ENCODE results near the gene MIF4GD. TPM values are rescaled to one million over a fixed set of nuclear protein-coding genes. Genes with fewer than 3 reads are reported as not detected.

MIF4GD gene
- total RNA-seq, 1 donor, result 8.7 TPM

DNA sequence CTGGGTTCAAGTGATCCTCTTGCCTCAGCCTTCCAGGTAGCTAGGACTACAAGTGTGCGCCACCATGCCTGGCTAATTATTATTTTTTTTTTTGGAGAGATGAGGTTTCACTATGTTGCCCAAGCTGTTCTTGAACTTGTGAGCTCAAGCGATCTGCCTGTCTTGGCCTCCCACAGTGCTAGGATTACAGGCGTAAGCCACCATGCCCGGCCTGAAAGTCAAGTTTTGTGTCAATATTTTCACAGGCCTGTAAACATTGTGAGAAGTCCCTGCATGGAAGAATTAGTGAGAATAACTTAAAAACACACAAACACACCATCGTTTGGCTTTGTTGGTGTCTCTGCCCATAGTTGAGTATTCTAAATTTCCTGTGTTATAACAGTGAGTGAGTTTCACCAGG is 43.3 kb downstream of the MIF4GD start:
- Histone ChIP-seq H2AFZ (ENCODE audit: low read length) (no peak overlapping the region), H3K27me3 (ENCODE audit: insufficient read depth, low read length) (no peaks in the 10 kb centered on the region), H4K20me1 (ENCODE audit: insufficient read depth, low read length) (peaks cover 8% of the 10 kb centered on the region), H3K79me2 (ENCODE audit: insufficient read depth, low read length) (no peaks in the 10 kb centered on the region), H3K4me3 (ENCODE audit: insufficient read depth, low read length) (no peak overlapping the region), H3K4me1 (ENCODE audit: insufficient read depth, low read length) (no peaks in the 10 kb centered on the region), H3K4me2 (ENCODE audit: insufficient read depth, low read length) (no peak overlapping the region), H3K36me3 (ENCODE audit: insufficient read depth, low read length) (peaks cover 58% of the 10 kb centered on the region), H3K27ac (ENCODE audit: low read depth, low read length) (no peak overlapping the region), H3K9me3 (ENCODE audit: low read depth, low read length) (no peaks in the 10 kb centered on the region)
- DNase-seq (ENCODE audit: insufficient read length, low spot score, missing footprints), result no peak
- TF ChIP-seq, protein P1, sequence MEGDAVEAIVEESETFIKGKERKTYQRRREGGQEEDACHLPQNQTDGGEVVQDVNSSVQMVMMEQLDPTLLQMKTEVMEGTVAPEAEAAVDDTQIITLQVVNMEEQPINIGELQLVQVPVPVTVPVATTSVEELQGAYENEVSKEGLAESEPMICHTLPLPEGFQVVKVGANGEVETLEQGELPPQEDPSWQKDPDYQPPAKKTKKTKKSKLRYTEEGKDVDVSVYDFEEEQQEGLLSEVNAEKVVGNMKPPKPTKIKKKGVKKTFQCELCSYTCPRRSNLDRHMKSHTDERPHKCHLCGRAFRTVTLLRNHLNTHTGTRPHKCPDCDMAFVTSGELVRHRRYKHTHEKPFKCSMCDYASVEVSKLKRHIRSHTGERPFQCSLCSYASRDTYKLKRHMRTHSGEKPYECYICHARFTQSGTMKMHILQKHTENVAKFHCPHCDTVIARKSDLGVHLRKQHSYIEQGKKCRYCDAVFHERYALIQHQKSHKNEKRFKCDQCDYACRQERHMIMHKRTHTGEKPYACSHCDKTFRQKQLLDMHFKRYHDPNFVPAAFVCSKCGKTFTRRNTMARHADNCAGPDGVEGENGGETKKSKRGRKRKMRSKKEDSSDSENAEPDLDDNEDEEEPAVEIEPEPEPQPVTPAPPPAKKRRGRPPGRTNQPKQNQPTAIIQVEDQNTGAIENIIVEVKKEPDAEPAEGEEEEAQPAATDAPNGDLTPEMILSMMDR (IDR thresholded peaks at IDR 0.05; ENCODE audit: extremely low read depth, low read depth, low read length), result no peak

DNA sequence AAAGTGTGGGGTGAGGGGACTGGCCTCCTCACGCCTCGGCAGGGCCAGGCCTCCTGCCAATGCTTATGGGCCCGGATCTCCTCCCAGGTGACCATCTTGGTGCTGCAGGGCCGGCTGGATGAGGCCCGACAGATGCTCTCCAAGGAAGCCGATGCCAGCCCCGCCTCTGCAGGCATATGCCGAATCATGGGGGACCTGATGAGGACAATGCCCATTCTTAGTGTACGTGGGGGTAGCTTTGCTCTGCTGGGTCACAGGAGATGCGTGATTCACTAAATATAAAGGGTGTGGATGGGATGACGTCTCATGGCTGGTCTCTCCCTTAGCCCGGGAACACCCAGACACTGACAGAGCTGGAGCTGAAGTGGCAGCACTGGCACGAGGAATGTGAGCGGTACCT is 46.0 kb downstream of the MIF4GD start:
- Histone ChIP-seq H3K4me1 (ENCODE audit: insufficient read depth, low read length) (no peaks in the 10 kb centered on the region), H3K36me3 (ENCODE audit: insufficient read depth, low read length) (peaks cover 46% of the 10 kb centered on the region), H3K4me2 (ENCODE audit: insufficient read depth, low read length) (no peak overlapping the region), H3K27ac (ENCODE audit: low read depth, low read length) (no peak overlapping the region), H3K79me2 (ENCODE audit: insufficient read depth, low read length) (peaks cover 7% of the 10 kb centered on the region), H3K4me3 (ENCODE audit: insufficient read depth, low read length) (no peak overlapping the region), H2AFZ (ENCODE audit: low read length) (no peak overlapping the region), H3K9me3 (ENCODE audit: low read depth, low read length) (no peaks in the 10 kb centered on the region), H4K20me1 (ENCODE audit: insufficient read depth, low read length) (peaks cover 5% of the 10 kb centered on the region), H3K27me3 (ENCODE audit: insufficient read depth, low read length) (no peaks in the 10 kb centered on the region)
- DNase-seq (ENCODE audit: insufficient read length, low spot score, missing footprints), result no peak
- TF ChIP-seq, protein P1 (IDR thresholded peaks at IDR 0.05; ENCODE audit: extremely low read depth, low read depth, low read length), result no peak

DNA sequence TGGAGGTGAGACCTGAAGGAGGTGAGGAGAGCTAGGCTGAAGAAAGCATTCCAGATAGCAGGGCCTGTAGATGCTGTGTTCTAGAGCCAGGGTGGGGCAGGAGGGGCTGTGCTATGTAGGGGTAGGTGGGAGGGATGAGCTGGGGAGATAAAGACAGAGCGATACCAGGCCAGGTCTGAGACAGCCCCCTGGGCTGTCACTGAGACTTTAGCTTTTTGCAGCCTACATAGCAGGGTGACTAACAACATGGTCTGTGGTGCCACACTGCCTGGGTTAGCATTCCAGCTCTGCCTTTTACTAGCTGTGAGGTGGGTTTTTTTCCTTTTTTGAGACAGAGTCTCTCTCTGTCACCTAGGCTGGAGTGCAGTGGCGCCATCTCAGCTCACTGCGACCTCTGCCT is 51.2 kb downstream of the MIF4GD start:
- DNase-seq (ENCODE audit: insufficient read length, low spot score, missing footprints), result no peak
- Histone ChIP-seq H3K9me3 (ENCODE audit: low read depth, low read length) (no peaks in the 10 kb centered on the region), H3K27me3 (ENCODE audit: insufficient read depth, low read length) (no peaks in the 10 kb centered on the region), H3K4me1 (ENCODE audit: insufficient read depth, low read length) (no peaks in the 10 kb centered on the region), H3K79me2 (ENCODE audit: insufficient read depth, low read length) (peaks cover 7% of the 10 kb centered on the region), H3K27ac (ENCODE audit: low read depth, low read length) (no peak overlapping the region), H4K20me1 (ENCODE audit: insufficient read depth, low read length) (peaks cover under 1% of the 10 kb centered on the region), H3K36me3 (ENCODE audit: insufficient read depth, low read length) (peaks cover 41% of the 10 kb centered on the region), H3K4me2 (ENCODE audit: insufficient read depth, low read length) (no peak overlapping the region), H3K4me3 (ENCODE audit: insufficient read depth, low read length) (no peak overlapping the region), H2AFZ (ENCODE audit: low read length) (no peak overlapping the region)
- TF ChIP-seq, protein P1 (IDR thresholded peaks at IDR 0.05; ENCODE audit: extremely low read depth, low read depth, low read length), result no peak

DNA sequence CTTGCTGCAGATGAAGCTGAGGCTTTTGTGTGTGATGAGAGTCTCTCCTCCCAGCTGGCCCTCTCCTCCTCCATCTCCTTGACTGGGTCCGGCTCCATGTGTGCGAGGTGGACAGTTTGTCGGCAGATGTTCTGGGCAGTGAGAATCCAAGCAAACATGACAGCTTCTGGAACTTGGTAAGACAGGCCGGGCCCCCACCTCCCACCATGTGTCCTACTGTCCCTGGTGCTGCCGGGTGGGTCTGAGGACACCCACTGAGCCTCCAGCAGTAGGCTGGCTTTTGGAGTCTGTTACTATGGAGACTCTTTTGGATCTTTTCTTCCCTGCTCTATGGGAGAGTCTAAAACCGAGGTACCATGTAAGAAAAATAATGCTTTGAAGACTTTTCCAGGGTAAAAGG is 52.9 kb downstream of the MIF4GD start:
- H3K4me1 ChIP-seq (ENCODE audit: insufficient read depth, low read length), result no peaks in the 10 kb centered on the region
- H3K4me2 ChIP-seq (ENCODE audit: insufficient read depth, low read length), result no peak overlapping the region
- H3K79me2 ChIP-seq (ENCODE audit: insufficient read depth, low read length), result peaks cover 7% of the 10 kb centered on the region
- no peaks in the 10 kb centered on the region for H4K20me1 ChIP-seq (ENCODE audit: insufficient read depth, low read length)
- no peak overlapping the region for H2AFZ ChIP-seq (ENCODE audit: low read length)
- H3K27me3 ChIP-seq (ENCODE audit: insufficient read depth, low read length), result no peaks in the 10 kb centered on the region
- peaks cover 50% of the 10 kb centered on the region for H3K36me3 ChIP-seq (ENCODE audit: insufficient read depth, low read length)
- TF ChIP-seq, protein P1 (IDR thresholded peaks at IDR 0.05; ENCODE audit: extremely low read depth, low read depth, low read length), result no peak
- H3K27ac ChIP-seq (ENCODE audit: low read depth, low read length), result no peak overlapping the region
- DNase-seq (ENCODE audit: insufficient read length, low spot score, missing footprints), result no peak
- H3K9me3 ChIP-seq (ENCODE audit: low read depth, low read length), result no peaks in the 10 kb centered on the region
- no peak overlapping the region for H3K4me3 ChIP-seq (ENCODE audit: insufficient read depth, low read length)

Other genes with a start within 250 kb of the MIF4GD start
- 240 and 278 TPM in 2 replicates for gene ATP5PD, start 224.3 kb downstream of the MIF4GD start, total RNA-seq
- 19.7 and 20.3 TPM in 2 replicates for gene KCTD2, start 224.0 kb downstream of the MIF4GD start, total RNA-seq
- gene SLC16A5, start 183.3 kb downstream of the MIF4GD start, total RNA-seq, result 16.3 and 19.2 TPM in 2 replicates
- 3.2 and 3.3 TPM in 2 replicates for gene ARMC7, start 161.3 kb downstream of the MIF4GD start, total RNA-seq
- gene NT5C, start 139.5 kb downstream of the MIF4GD start, total RNA-seq, result 48.1 and 53.9 TPM in 2 replicates
- 55.7 and 60.8 TPM in 2 replicates for gene JPT1, start 116.7 kb downstream of the MIF4GD start, total RNA-seq
- 92.6 and 96.4 TPM in 2 replicates for gene SUMO2, start 88.3 kb downstream of the MIF4GD start, total RNA-seq
- gene NUP85, start 65.6 kb downstream of the MIF4GD start, total RNA-seq, result 26.4 and 26.5 TPM in 2 replicates
- 9.0 and 12.1 TPM in 2 replicates for gene GGA3, start 9.6 kb downstream of the MIF4GD start, total RNA-seq
- 43.6 and 45.6 TPM in 2 replicates for gene MRPS7, start 9.4 kb downstream of the MIF4GD start, total RNA-seq
- gene SLC25A19, start 18.2 kb upstream of the MIF4GD start, total RNA-seq, result 4.7 and 7.1 TPM in 2 replicates
- 68.8 and 69.0 TPM in 2 replicates for gene GRB2, start 134.4 kb upstream of the MIF4GD start, total RNA-seq
- 33.3 and 38.0 TPM in 2 replicates for gene TMEM94, start 185.4 kb upstream of the MIF4GD start, total RNA-seq
- gene CASKIN2, start 244.3 kb upstream of the MIF4GD start, total RNA-seq, result 8.7 and 10.3 TPM in 2 replicates
- gene TSEN54, start 245.3 kb upstream of the MIF4GD start, total RNA-seq, result 9.7 and 10.9 TPM in 2 replicates

Data from osteoblast (primary cell).